Right cardiac atrium (tissue), 5 donors: Measurements from ENCODE around the gene DOCK10. TPM values are rescaled to one million over a fixed set of nuclear protein-coding genes. Genes with fewer than 3 reads are reported as not detected.

ENCODE experiments used
- ATAC-seq, 2 donors: fragments of 200-7000 bp; cut with Tn5 transposase; one replicate each; pipeline versions ENCODE4 v1.8.0 to v1.9.1; 2020; ENCODE audit warnings: moderate library complexity in 2 of 2, mild to moderate bottlenecking in 1 of 2
- DNase-seq, 3 donors: peaks; one replicate each; pipeline ENCODE4 v3.0.0-alpha.2; 2020
- H3K27ac ChIP-seq: one replicate; pipeline ENCODE4 v1.5.1; 2013; ENCODE audit warnings: mild to moderate bottlenecking, low read length, control low read depth, moderate library complexity
- H3K27me3 ChIP-seq: one replicate; pipeline ENCODE4 v1.6.1; 2013; ENCODE audit not compliant: control insufficient read depth, insufficient read depth
- H3K4me1 ChIP-seq: one replicate; pipeline ENCODE4 v1.6.1; 2013; ENCODE audit warnings: low read length; ENCODE audit not compliant: control insufficient read depth, insufficient read depth
- H3K4me3 ChIP-seq: one replicate; pipeline ENCODE4 v1.5.1; 2013; ENCODE audit warnings: low read length, control low read depth
- H3K9me3 ChIP-seq: one replicate; pipeline ENCODE4 v1.6.1; 2013; ENCODE audit warnings: low read length; ENCODE audit not compliant: control insufficient read depth
- WGBS: extraction: QIAGEN DNeasy Blood & Tissue Kit; methylation state at CpG from one replicate; pipeline ENCODE4 v1.1.7; 2013; 5-methylcytosine and 5-hydroxymethylcytosine counted together
- intact Hi-C, 4 donors: fragments of 100-400 bp; cut with DNase I; formaldehyde crosslinking; loops; one replicate each; pipeline versions ENCODE4 v1.11.0 to v1.14.0; 2022 to 2023
- polyA plus RNA-seq: library from polyadenylated mRNA; stranded (reverse); fragments of 200-250 nt; gene quantifications from one replicate; pipeline ENCODE4 v1.2.3, GENCODE V29; 2013
- total RNA-seq, 4 donors: library from RNA; stranded (reverse); fragmentation: NEBNext Ultra II Directional; extraction: Animal tissue kit (Norgen Biotek cat#: 25700); gene quantifications; one replicate each; pipeline ENCODE4 v1.2.1, GENCODE V29; 2021
- donor health status: healthy with polysubstance abuse.
- donor health status: DM: no; HTN: yes; CAD: no.
- donor health status: DM: no; HTN: no; CAD: no.
- donor health status: DM: no; HTN: yes; CAD: no; lungs with severe emphysema.
- donor health status: DM: yes; HTN: yes; CAD: no.

Gene DOCK10
- total and polyA plus RNA-seq, 5 donors: 0.86 to 6.9 (median 4.8) TPM

GRCh38 chr2:224887141-224887540 lies 155.1 kb downstream of the DOCK10 start:
- Histone ChIP-seq H3K4me1 (no peaks in the 10 kb centered on the region), H3K4me3 (no peak overlapping the region), H3K27ac (no peak overlapping the region), H3K27me3 (no peaks in the 10 kb centered on the region), H3K9me3 (no peaks in the 10 kb centered on the region)
- ATAC-seq (no peak), DNase-seq (no peak)
- WGBS: 88% methylated on average over 1 of the region's 1 CpG
- intact Hi-C loops: no loop called here

- no peak for DNase-seq
- H3K9me3 ChIP-seq: no peaks in the 10 kb centered on the region
- no peaks in the 10 kb centered on the region for H3K27me3 ChIP-seq
- H3K4me1 ChIP-seq: no peaks in the 10 kb centered on the region
- H3K27ac ChIP-seq: no peak overlapping the region
- intact Hi-C loops: no loop called here
- ATAC-seq: no peak
- 71% methylated on average over 9 of the region's 9 CpGs for WGBS
- no peak overlapping the region for H3K4me3 ChIP-seq
Measured at GRCh38 chr2:224885836-224886547, 156.3 kb downstream of the DOCK10 start.

GRCh38 chr2:224885291-224885690 lies 157.0 kb downstream of the DOCK10 start:
- Histone ChIP-seq H3K9me3 (no peaks in the 10 kb centered on the region), H3K4me1 (no peaks in the 10 kb centered on the region), H3K27me3 (no peaks in the 10 kb centered on the region), H3K4me3 (no peak overlapping the region), H3K27ac (no peak overlapping the region)
- 100% methylated on average over 1 of the region's 1 CpG for WGBS
- intact Hi-C loops: no loop called here
- ATAC-seq (no peak), DNase-seq (no peak)

DNA sequence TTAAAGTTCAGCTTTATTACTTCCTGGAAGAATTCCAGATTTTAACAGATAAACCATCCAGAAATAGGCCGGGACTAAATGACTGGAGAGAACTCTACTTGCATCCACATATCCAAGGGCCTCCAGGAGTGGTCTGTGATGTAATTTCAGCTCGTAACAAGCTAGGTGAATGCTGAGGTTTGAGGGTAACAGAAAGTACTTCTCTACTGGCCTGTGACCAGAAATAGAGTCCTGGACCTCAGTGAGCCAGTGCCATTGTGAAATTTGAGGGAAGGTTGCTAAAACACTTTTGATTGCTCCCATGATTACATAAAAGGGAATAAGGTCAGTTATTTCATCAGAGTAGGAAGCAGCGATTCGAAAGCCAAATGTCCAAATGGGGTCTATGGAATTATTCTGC lies 158.1 kb downstream of the DOCK10 start:
- Histone ChIP-seq H3K27ac (no peak overlapping the region), H3K9me3 (no peaks in the 10 kb centered on the region), H3K4me1 (no peaks in the 10 kb centered on the region), H3K27me3 (no peaks in the 10 kb centered on the region), H3K4me3 (no peak overlapping the region)
- intact Hi-C loops: no loop called here
- 59% methylated on average over 4 of the region's 4 CpGs for WGBS
- DNase-seq (no peak), ATAC-seq (peak in 1 of 2 donors; percentile 33)

- no peak overlapping the region for H3K27ac ChIP-seq
- ATAC-seq: no peak
- H3K27me3 ChIP-seq: no peaks in the 10 kb centered on the region
- no peaks in the 10 kb centered on the region for H3K9me3 ChIP-seq
- no peak for DNase-seq
- H3K4me3 ChIP-seq: no peak overlapping the region
- 56% methylated on average over 1 of the region's 1 CpG for WGBS
- intact Hi-C loops: no loop called here
- H3K4me1 ChIP-seq: no peaks in the 10 kb centered on the region
Measured at GRCh38 chr2:224883700-224884099, 158.6 kb downstream of the DOCK10 start.

- Histone ChIP-seq H3K9me3 (no peaks in the 10 kb centered on the region), H3K4me3 (no peak overlapping the region), H3K4me1 (no peaks in the 10 kb centered on the region), H3K27me3 (no peaks in the 10 kb centered on the region), H3K27ac (no peak overlapping the region)
- ATAC-seq: no peak
- no peak for DNase-seq
- intact Hi-C loops: no loop called here
- WGBS: 95% methylated on average over 6 of the region's 6 CpGs
Measured at GRCh38 chr2:224883172-224883516, 159.1 kb downstream of the DOCK10 start.

DNA sequence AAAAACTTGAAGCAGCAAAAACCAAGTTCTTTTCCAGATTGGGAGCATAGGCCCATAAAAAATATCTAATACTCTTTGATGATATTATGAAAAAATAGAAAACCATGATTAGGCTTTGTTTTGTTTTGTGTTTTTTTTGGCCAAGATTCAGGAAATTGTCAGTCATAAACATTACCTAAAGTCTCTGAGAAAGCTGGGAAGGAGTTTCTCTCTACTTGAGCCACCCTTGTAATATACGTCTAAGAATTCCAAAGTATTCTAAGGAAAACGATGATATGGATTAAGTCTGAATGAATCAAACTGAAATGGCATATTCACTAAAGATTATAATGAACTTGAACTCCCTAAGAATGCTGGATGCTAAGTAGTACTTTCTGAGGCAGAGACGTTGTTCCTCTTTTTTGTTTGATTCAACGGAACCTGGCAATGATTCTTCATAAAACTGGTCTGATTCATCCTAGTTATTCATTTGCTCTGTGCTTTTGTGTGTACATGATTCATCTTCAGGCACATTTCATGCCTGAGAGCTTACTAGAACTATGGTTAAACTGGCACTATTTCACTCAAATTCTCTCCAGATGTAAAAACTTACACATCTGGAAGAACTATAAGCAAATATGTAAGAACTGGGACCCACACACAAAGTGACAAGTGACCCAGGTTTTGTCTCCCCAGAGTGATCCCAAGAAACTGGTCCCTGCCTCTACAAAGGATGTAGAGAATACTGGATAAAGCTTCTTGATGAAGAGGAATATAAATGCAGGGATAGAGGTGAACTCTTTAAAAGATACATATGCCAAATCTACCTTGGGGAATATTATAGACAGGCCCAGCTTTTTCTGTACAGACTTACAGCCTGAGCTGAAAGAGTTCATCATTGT lies 159.7 kb downstream of the DOCK10 start:
- 56% methylated on average over 4 of the region's 4 CpGs for WGBS
- Histone ChIP-seq H3K27me3 (no peaks in the 10 kb centered on the region), H3K9me3 (no peaks in the 10 kb centered on the region), H3K4me1 (no peaks in the 10 kb centered on the region), H3K27ac (no peak overlapping the region), H3K4me3 (no peak overlapping the region)
- peak in 1 of 2 donors; percentile 20 for ATAC-seq
- no peak for DNase-seq
- intact Hi-C loops: no loop called here

GRCh38 chr2:224881846-224882245 lies 160.4 kb downstream of the DOCK10 start:
- DNase-seq: no peak
- Histone ChIP-seq H3K27me3 (no peaks in the 10 kb centered on the region), H3K4me1 (no peaks in the 10 kb centered on the region), H3K9me3 (no peaks in the 10 kb centered on the region), H3K4me3 (no peak overlapping the region), H3K27ac (no peak overlapping the region)
- WGBS: 74% methylated on average over 1 of the region's 1 CpG
- intact Hi-C loops: no loop called here
- ATAC-seq: no peak

DNA sequence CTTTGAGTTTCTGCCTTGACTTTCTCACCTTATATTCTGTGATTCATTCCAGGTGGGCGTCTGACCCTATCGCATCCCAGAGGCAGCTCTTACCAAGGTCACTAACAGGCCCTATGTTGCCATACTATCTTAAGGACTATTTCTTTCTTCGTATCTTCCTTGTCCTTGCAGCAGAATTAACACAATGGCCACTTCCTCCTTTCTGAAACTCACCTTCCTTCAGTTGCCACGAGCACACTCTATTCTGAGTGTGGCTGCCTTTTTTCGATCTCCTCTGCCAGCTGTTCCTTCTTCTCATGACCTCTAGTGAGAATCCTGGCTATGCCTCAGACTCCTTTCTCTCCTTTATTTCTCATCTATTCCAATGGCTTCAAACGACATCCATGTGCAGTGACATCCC lies 165.7 kb downstream of the DOCK10 start:
- H3K27ac ChIP-seq: no peak overlapping the region
- DNase-seq (no peak), ATAC-seq (no peak)
- 82% methylated on average over 6 of the region's 6 CpGs for WGBS
- H3K27me3 ChIP-seq: no peaks in the 10 kb centered on the region
- peaks cover 3% of the 10 kb centered on the region for H3K4me1 ChIP-seq
- H3K4me3 ChIP-seq: no peak overlapping the region
- intact Hi-C loops: no loop called here
- H3K9me3 ChIP-seq: no peaks in the 10 kb centered on the region

DNA sequence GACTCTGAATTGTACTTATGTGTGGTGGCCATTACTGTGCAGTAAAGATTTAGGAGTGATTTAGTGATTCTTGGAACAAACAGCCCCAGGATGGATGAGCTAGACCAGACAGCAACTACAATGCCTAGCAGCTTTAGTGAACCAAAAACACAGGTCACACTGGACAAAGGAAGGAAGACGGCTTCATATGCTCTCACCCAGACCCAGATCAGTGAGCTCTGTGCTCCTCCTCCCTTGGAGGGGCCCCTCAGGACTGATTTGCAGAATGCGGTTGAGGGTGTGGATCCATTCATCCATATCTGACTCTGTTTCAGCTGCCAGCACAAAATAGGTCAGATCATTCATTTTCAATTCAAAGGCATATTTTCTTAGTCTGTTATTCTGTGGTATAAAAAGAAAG lies 166.4 kb downstream of the DOCK10 start:
- no peak for ATAC-seq
- intact Hi-C loops: no loop called here
- 59% methylated on average over 2 of the region's 2 CpGs for WGBS

GRCh38 chr2:224875153-224875552 lies 167.1 kb downstream of the DOCK10 start:
- H3K4me3 ChIP-seq: no peak overlapping the region
- no peaks in the 10 kb centered on the region for H3K27me3 ChIP-seq
- ATAC-seq (no peak), DNase-seq (no peak)
- 94% methylated on average over 1 of the region's 1 CpG for WGBS
- H3K27ac ChIP-seq: no peak overlapping the region
- no peaks in the 10 kb centered on the region for H3K9me3 ChIP-seq
- intact Hi-C loops: no loop called here
- peaks cover 3% of the 10 kb centered on the region for H3K4me1 ChIP-seq

More for the DNA sequence above, 166.4 kb downstream of the DOCK10 start:
- H3K27me3 ChIP-seq: no peaks in the 10 kb centered on the region
- no peaks in the 10 kb centered on the region for H3K9me3 ChIP-seq
- DNase-seq: no peak
- peaks cover 3% of the 10 kb centered on the region for H3K4me1 ChIP-seq
- H3K27ac ChIP-seq: no peak overlapping the region
- H3K4me3 ChIP-seq: no peak overlapping the region
